DLD1 (cell line): ENCODE data around the gene KRT72.

Experiments used
- in situ Hi-C: cut with HindIII; loops from 2 replicates; pipeline ENCODE4 v1.10.0; 2017; ENCODE audit warnings: low sequenced_read_pairs

KRT72 gene

GRCh38 chr12:52543985-52544883, 57.0 kb downstream of the KRT72 start:
- in situ Hi-C loops: no loop called here

- in situ Hi-C loops: no loop called here
Observed at GRCh38 chr12:52542785-52543318, 58.4 kb downstream of the KRT72 start.

GRCh38 chr12:52542157-52542556, 59.1 kb downstream of the KRT72 start:
- in situ Hi-C loops: no loop called here

GRCh38 chr12:52541709-52542108, 59.6 kb downstream of the KRT72 start:
- in situ Hi-C loops: no loop called here

GRCh38 chr12:52540531-52540930, 60.7 kb downstream of the KRT72 start:
- in situ Hi-C loops: no loop called here

GRCh38 chr12:52539821-52540173, 61.5 kb downstream of the KRT72 start:
- in situ Hi-C loops: no loop called here

- in situ Hi-C loops: no loop called here
Observed at GRCh38 chr12:52539083-52539820, 62.0 kb downstream of the KRT72 start.

GRCh38 chr12:52537101-52537500, 64.2 kb downstream of the KRT72 start:
- in situ Hi-C loops: no loop called here
